Ovary (tissue), 9 donors: ENCODE data around the gene DSP. TPM values are rescaled to one million over a fixed set of nuclear protein-coding genes. Genes with fewer than 3 reads are reported as not detected.
A peak's percentile ranks its signal among the peaks of the same experiment; 100 is the strongest.

Experiments used
- DNase-seq, 5 donors: peaks; one replicate each; pipeline ENCODE4 v3.0.0-alpha.2; 2019 to 2020
- H3K27ac ChIP-seq, 2 donors: fragments of 200-600 bp; one replicate each; pipeline versions ENCODE4 v1.5.1 to v1.8.0; 2019 to 2022
- H3K27me3 ChIP-seq: fragments of 200-600 bp; one replicate; pipeline ENCODE4 v1.8.0; 2022
- H3K36me3 ChIP-seq: fragments of 200-600 bp; sonication (generic); one replicate; pipeline ENCODE4 v1.5.1; 2019
- H3K4me1 ChIP-seq: one replicate; pipeline ENCODE4 v1.8.1; 2013; ENCODE audit warnings: mild to moderate bottlenecking, moderate library complexity; ENCODE audit not compliant: insufficient read depth
- H3K4me3 ChIP-seq: fragments of 200-600 bp; sonication (generic); one replicate; pipeline ENCODE4 v1.5.1; 2017
- H3K9me3 ChIP-seq, 2 donors: fragments of 200-600 bp in 1 of 2; sonication (generic) in 1 of 2; one replicate each; pipeline versions ENCODE4 v1.5.1 to v1.8.1; 2013 to 2019; ENCODE audit warnings: mild to moderate bottlenecking in 1 of 2, moderate library complexity in 1 of 2
- EP300 ChIP-seq: sonication (generic); formaldehyde crosslinking; IDR thresholded peaks from one replicate; pipeline ENCODE4 v1.6.1; 2017; ENCODE audit warnings: antibody characterized with exemption
- POLR2A ChIP-seq: fragments of 450-650 bp; IDR thresholded peaks from one replicate; pipeline ENCODE4 v1.6.1; 2017; ENCODE audit warnings: antibody characterized with exemption, mild to moderate bottlenecking, moderate library complexity
- WGBS, 3 donors: extraction: QIAGEN DNeasy Blood & Tissue Kit in 1 of 3; methylation state at CpG; one replicate each; pipeline versions ENCODE4 v1.1.5 to v1.1.7; 2013 to 2017; 5-methylcytosine and 5-hydroxymethylcytosine counted together
- intact Hi-C, 4 donors: fragments of 100-400 bp; cut with DNase I; formaldehyde crosslinking; loops; one replicate each; pipeline versions ENCODE4 v1.11.0 to v1.15.1; 2022 to 2023
- polyA plus RNA-seq, 2 donors: library from polyadenylated mRNA; stranded (reverse); fragments of 200-250 nt in 1 of 2; fragments of 350-450 nt in 1 of 2; fragmentation: Illumina TruSeq in 1 of 2; extraction: RNeasy Lipid Tissue Mini Kit (QIAGEN cat#74804) in 1 of 2; gene quantifications; one replicate each; pipeline ENCODE4 v1.2.3, GENCODE V29; 2013 to 2014
- total RNA-seq, 7 donors: library from RNA; depleted of rRNA in 2 of 7; stranded (reverse); fragments of >200 nt in 2 of 7; fragmentation: NEBNext Ultra II Directional in 3 of 7; extraction: Animal tissue kit (Norgen Biotek cat#: 25700) in 3 of 7; gene quantifications; one replicate each; pipeline versions ENCODE4 v1.1.0 to v1.2.4, GENCODE V29; 2016 to 2023
- TF ChIP-seq, protein P1 (sequence below), 3 donors: fragments of 450-650 bp in 2 of 3; fragments of 200-600 bp in 1 of 3; IDR thresholded peaks; one replicate each; pipeline versions ENCODE4 v1.5.1 to v1.8.0; 2016 to 2022; ENCODE audit warnings: antibody characterized with exemption in 3 of 3, mild to moderate bottlenecking in 1 of 3
- donor health status: DM: no; HTN: no; CAD: no; lungs with moderate emphysema.
- donor health status: DM: no; HTN: no; CAD: no.
- donor health status: Bipolar disorder and iron deficiency.
- donor health status: DM: yes; HTN: yes; CAD: no.
- donor health status: DM: no; HTN: no; CAD: no.
- donor health status: DM: yes; HTN: yes; CAD: no.

DSP gene
- total and polyA plus RNA-seq, 9 donors, result 2.1 to 65.7 (median 6.7) TPM

DNA sequence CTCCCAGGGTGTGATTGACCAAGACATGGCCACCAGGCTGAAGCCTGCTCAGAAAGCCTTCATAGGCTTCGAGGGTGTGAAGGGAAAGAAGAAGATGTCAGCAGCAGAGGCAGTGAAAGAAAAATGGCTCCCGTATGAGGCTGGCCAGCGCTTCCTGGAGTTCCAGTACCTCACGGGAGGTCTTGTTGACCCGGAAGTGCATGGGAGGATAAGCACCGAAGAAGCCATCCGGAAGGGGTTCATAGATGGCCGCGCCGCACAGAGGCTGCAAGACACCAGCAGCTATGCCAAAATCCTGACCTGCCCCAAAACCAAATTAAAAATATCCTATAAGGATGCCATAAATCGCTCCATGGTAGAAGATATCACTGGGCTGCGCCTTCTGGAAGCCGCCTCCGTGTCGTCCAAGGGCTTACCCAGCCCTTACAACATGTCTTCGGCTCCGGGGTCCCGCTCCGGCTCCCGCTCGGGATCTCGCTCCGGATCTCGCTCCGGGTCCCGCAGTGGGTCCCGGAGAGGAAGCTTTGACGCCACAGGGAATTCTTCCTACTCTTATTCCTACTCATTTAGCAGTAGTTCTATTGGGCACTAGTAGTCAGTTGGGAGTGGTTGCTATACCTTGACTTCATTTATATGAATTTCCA is 43.9 kb downstream of the DSP start:
- intact Hi-C loops, result loop anchor here in 1 of 4 donors (5.0 kb wide), 1 partner anchor 198 kb away; the partner anchor contains the start of genes CAGE1 and RIOK1
- H3K4me3 ChIP-seq, result no peak overlapping the region
- no peaks in the 10 kb centered on the region for H3K27me3 ChIP-seq
- H3K9me3 ChIP-seq, result no peaks in the 10 kb centered on the region
- no peak for TF ChIP-seq EP300
- no peak for TF ChIP-seq POLR2A
- TF ChIP-seq, protein P1, sequence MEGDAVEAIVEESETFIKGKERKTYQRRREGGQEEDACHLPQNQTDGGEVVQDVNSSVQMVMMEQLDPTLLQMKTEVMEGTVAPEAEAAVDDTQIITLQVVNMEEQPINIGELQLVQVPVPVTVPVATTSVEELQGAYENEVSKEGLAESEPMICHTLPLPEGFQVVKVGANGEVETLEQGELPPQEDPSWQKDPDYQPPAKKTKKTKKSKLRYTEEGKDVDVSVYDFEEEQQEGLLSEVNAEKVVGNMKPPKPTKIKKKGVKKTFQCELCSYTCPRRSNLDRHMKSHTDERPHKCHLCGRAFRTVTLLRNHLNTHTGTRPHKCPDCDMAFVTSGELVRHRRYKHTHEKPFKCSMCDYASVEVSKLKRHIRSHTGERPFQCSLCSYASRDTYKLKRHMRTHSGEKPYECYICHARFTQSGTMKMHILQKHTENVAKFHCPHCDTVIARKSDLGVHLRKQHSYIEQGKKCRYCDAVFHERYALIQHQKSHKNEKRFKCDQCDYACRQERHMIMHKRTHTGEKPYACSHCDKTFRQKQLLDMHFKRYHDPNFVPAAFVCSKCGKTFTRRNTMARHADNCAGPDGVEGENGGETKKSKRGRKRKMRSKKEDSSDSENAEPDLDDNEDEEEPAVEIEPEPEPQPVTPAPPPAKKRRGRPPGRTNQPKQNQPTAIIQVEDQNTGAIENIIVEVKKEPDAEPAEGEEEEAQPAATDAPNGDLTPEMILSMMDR (IDR thresholded peaks at IDR 0.05), result no peak
- no peak for DNase-seq
- H3K27ac ChIP-seq, result no peak overlapping the region
- H3K4me1 ChIP-seq, result no peaks in the 10 kb centered on the region
- H3K36me3 ChIP-seq, result no peaks in the 10 kb centered on the region
- 95 to 96% (median 95%) methylated on average over 28 of the region's 28 CpGs for WGBS, 3 donors

DNA sequence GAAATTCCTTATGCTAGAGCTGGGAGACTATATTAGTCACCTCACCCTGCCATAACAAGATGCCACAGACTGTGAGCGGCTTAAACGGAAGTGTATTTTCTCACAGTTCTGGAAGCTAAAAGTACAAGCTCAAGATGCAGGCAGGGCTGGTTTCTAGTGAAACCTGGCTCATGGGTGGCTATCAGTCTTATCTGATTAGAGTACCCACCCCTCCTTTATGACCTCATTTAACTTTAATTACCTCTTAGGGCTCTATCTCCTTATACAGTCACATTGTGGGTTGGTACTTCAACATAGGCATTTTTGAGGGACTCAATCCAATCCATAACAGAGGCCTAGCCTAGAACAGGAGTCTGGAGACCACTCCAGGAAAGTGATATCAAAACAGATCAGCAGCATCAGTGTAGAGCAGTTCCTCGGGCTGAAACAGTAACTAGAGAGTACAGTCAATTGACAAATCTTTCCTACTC is 46.2 kb downstream of the DSP start:
- Histone ChIP-seq H3K27me3 (no peaks in the 10 kb centered on the region), H3K36me3 (no peaks in the 10 kb centered on the region), H3K27ac (no peak overlapping the region), H3K9me3 (no peaks in the 10 kb centered on the region), H3K4me3 (no peak overlapping the region), H3K4me1 (peaks cover 7% of the 10 kb centered on the region)
- no peak for DNase-seq
- 64 to 80% (median 76%) methylated on average over 3 of the region's 3 CpGs for WGBS, 3 donors
- no peak for TF ChIP-seq EP300
- intact Hi-C loops, result loop anchor here in 1 of 4 donors (5.0 kb wide), 1 partner anchor 200 kb away; the partner anchor contains the start of genes CAGE1 and RIOK1

DNA sequence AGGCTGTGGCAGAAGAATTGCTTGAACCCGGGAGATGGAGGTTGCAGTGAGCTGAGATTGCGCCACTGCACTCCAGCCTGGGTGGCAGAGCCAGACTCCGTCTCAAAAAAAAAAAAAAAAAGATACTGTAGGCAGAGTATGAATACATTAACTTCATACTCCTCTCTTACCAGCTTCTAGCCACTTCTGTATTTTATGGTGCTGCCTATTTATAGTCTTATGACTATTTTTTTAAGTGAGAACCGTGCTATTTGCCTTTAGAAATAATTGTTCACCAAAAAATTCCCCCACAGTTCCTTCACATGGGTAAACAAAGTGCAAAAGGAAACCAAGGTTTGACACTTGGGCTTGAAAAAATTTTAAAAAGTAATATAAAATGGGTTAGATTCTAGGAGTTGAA is 47.0 kb downstream of the DSP start:
- DNase-seq, result no peak
- TF ChIP-seq, protein P1 (IDR thresholded peaks at IDR 0.05), result no peak
- TF ChIP-seq EP300, result no peak
- no peaks in the 10 kb centered on the region for H3K27me3 ChIP-seq
- H3K36me3 ChIP-seq, result no peaks in the 10 kb centered on the region
- H3K4me3 ChIP-seq, result no peak overlapping the region
- intact Hi-C loops, result loop anchor here in 1 of 4 donors (5.0 kb wide), 1 partner anchor 201 kb away; the partner anchor contains the start of genes CAGE1 and RIOK1
- H3K27ac ChIP-seq, result no peak overlapping the region
- no peaks in the 10 kb centered on the region for H3K9me3 ChIP-seq
- peaks cover 7% of the 10 kb centered on the region for H3K4me1 ChIP-seq
- 76 to 82% (median 82%) methylated on average over 4 of the region's 4 CpGs for WGBS, 3 donors

DNA sequence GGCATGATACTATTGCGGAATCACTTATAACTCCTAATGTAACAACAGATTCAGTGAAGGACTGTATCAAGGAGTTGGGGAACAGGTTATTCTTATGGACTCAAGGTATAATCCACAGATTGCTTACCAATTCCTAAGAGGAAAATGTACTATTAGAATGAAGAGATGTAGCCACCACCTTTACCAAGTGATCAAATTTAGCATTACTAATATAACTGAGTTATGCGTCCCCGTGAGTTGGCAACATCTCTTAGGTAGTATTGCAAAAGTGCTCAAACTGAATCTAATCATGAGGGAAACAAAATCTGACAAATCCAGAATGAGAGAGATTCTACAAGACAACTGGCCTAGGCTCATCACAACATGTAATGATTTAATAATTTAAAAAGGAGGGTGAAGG is 47.8 kb downstream of the DSP start:
- Histone ChIP-seq H3K9me3 (no peaks in the 10 kb centered on the region), H3K4me3 (peak overlapping the region; percentile 87), H3K4me1 (peaks cover 7% of the 10 kb centered on the region), H3K36me3 (no peaks in the 10 kb centered on the region), H3K27ac (no peak overlapping the region), H3K27me3 (no peaks in the 10 kb centered on the region)
- intact Hi-C loops, result loop anchor here in 1 of 4 donors (5.0 kb wide), 1 partner anchor 202 kb away; the partner anchor contains the start of genes CAGE1 and RIOK1
- TF ChIP-seq, protein P1 (IDR thresholded peaks at IDR 0.05), result no peak
- TF ChIP-seq POLR2A (no peak), EP300 (no peak)
- WGBS, 3 donors, result 71 to 80% (median 71%) methylated on average over 3 of the region's 3 CpGs
- no peak for DNase-seq
